Breast epithelium (tissue), 4 donors: ENCODE measurements around the gene CBFA2T3. TPM values are rescaled to one million over a fixed set of nuclear protein-coding genes. Genes with fewer than 3 reads are reported as not detected.

Source experiments
- DNase-seq, 2 donors: peaks; one replicate each; pipeline ENCODE4 v3.0.0-alpha.2; 2019; ENCODE audit warnings: low spot score in 2 of 2
- H3K27ac ChIP-seq, 2 donors: fragments of 200-600 bp; sonication (generic) in 1 of 2; one replicate each; pipeline ENCODE4 v1.5.1; 2016 to 2019; ENCODE audit warnings: mild to moderate bottlenecking in 1 of 2
- H3K27me3 ChIP-seq, 2 donors: fragments of 200-600 bp; sonication (generic) in 1 of 2; one replicate each; pipeline versions ENCODE4 v1.5.1 to v1.6.0; 2017 to 2019; ENCODE audit warnings: control low read depth in 1 of 2, mild to moderate bottlenecking in 1 of 2
- H3K36me3 ChIP-seq: fragments of 200-600 bp; one replicate; pipeline ENCODE4 v1.5.1; 2019
- H3K4me1 ChIP-seq, 2 donors: fragments of 200-600 bp; sonication (generic); one replicate each; pipeline ENCODE4 v1.5.1; 2016 to 2019; ENCODE audit warnings: control low read depth in 1 of 2
- H3K4me3 ChIP-seq, 3 donors: fragments of 200-600 bp; sonication (generic); 1 replicate in 2 of 3; 2 replicates in 1 of 3; pipeline ENCODE4 v1.5.1; 2016 to 2019; ENCODE audit warnings: mild to moderate bottlenecking in 3 of 3, moderate library complexity in 2 of 3
- H3K9me3 ChIP-seq, 2 donors: fragments of 200-600 bp; sonication (generic) in 1 of 2; one replicate each; pipeline ENCODE4 v1.5.1; 2016 to 2019; ENCODE audit warnings: control low read depth in 1 of 2
- POLR2A ChIP-seq: fragments of 450-650 bp; IDR thresholded peaks from one replicate; pipeline ENCODE4 v1.6.1; 2016; ENCODE audit warnings: antibody characterized with exemption, mild to moderate bottlenecking, moderate library complexity
- POLR2AphosphoS5 ChIP-seq, 3 donors: sonication (generic); formaldehyde crosslinking; IDR thresholded peaks; one replicate each; pipeline ENCODE4 v1.6.1; 2017; ENCODE audit warnings: antibody characterized with exemption in 3 of 3
- intact Hi-C: fragments of 100-400 bp; cut with DNase I; formaldehyde crosslinking; loops from one replicate; pipeline ENCODE4 v1.15.1; 2023; ENCODE audit warnings: low total_unique reads
- total RNA-seq, 3 donors: library from RNA; depleted of rRNA; stranded (reverse); fragments of >200 nt; gene quantifications; one replicate each; pipeline ENCODE4 v1.1.0, GENCODE V29; 2016
- TF ChIP-seq, protein P1 (sequence below), 3 donors: fragments of 450-650 bp; IDR thresholded peaks; one replicate each; pipeline ENCODE4 v1.5.1; 2016 to 2017; ENCODE audit warnings: antibody characterized with exemption in 3 of 3, mild to moderate bottlenecking in 3 of 3, moderate library complexity in 3 of 3

The CBFA2T3 gene
- total RNA-seq, 3 donors from 2014 or later = 0.64 to 2.3 (median 0.88) TPM

DNA sequence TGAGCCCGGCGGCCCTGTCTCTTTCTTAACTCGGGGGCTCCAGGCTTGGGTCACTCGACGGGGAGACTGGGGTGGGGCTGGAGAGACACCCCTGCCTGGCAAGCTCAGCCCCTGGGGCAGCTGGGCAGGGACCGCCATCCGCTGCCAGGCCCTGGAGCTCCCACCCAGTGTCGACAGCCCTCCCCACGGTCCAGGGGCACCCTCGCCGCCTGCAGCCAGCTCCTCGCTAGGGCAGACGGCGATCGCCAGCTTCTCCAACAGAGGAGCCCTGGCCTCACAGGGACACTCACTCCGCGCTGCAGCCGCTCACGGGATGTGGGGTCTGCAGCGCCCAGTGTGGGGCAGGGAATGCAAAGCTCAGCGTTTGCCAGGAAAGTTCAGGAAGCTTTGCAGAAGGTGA lies 149.3 kb downstream of the CBFA2T3 start:
- Histone ChIP-seq H3K4me3 (no peak overlapping the region), H3K27ac (no peak overlapping the region), H3K4me1 (no peaks in the 10 kb centered on the region), H3K9me3 (no peaks in the 10 kb centered on the region), H3K36me3 (no peaks in the 10 kb centered on the region), H3K27me3 (no peaks in the 10 kb centered on the region)
- DNase-seq = no peak
- intact Hi-C loops = no loop called here
- TF ChIP-seq, protein P1, sequence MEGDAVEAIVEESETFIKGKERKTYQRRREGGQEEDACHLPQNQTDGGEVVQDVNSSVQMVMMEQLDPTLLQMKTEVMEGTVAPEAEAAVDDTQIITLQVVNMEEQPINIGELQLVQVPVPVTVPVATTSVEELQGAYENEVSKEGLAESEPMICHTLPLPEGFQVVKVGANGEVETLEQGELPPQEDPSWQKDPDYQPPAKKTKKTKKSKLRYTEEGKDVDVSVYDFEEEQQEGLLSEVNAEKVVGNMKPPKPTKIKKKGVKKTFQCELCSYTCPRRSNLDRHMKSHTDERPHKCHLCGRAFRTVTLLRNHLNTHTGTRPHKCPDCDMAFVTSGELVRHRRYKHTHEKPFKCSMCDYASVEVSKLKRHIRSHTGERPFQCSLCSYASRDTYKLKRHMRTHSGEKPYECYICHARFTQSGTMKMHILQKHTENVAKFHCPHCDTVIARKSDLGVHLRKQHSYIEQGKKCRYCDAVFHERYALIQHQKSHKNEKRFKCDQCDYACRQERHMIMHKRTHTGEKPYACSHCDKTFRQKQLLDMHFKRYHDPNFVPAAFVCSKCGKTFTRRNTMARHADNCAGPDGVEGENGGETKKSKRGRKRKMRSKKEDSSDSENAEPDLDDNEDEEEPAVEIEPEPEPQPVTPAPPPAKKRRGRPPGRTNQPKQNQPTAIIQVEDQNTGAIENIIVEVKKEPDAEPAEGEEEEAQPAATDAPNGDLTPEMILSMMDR (IDR thresholded peaks at IDR 0.05) = no peak
- TF ChIP-seq POLR2AphosphoS5 (IDR thresholded peaks at IDR 0.05) (no peak), POLR2A (no peak)

DNA sequence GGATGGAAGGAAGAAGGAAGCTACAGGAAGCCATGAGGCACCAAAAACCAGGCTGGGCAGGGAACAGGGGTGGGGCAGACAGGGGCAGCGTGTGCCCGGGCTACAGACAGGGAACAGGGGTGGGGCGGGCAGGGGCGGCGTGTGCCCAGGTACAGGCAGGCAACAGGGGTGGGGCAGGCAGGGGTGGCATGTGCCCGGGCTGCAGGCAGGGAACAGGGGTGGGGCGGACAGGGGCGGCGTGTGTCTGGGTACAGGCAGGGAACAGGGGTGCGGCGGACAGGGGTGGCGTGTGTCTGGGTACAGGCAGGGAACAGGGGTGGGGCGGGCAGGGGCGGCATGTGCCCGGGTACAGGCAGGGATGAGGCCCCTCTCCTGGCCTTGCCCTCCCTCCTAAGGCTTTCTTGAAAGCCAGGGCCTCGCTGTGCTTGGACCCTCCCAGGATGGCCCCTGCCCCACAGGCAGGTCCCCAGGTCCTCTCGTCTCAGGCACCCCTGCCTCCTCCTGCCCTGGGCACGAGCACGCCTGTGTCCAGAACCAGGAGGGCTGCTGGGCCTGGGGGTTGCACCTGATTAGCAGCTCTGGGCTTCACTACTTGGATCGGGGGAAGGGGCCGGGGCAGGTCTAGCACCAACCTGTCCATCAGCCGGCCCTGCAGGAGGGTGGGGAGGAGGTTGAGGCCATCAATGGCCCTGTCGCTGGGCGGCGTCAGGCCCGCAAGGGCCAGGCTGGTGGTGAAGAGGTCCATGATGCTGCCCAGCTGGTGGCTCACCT lies 150.8 kb downstream of the CBFA2T3 start:
- no peaks in the 10 kb centered on the region for H3K36me3 ChIP-seq
- intact Hi-C loops = no loop called here

DNA sequence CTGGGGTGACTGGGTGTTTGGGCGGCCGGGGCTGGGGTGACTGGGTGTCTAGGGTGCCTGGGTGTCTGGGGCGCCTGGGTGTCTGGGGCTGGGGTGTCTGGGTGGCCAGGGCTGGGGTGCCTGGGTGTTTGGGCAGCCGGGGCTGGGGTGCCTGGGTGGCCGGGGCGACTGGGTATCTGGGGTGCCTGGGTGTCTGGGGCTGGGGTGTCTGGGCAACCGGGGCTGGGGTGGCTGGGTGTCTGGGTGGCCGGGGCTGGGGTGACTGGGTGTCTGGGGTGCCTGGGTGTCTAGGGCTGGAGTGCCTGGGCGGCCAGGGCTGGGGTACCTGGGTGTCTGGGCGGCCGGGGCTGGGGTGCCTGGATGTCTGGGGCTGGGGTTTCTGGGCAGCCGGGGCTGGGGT lies 151.9 kb downstream of the CBFA2T3 start:
- Histone ChIP-seq H3K9me3 (no peaks in the 10 kb centered on the region), H3K4me3 (no peak overlapping the region), H3K4me1 (no peaks in the 10 kb centered on the region), H3K27ac (no peak overlapping the region), H3K27me3 (no peaks in the 10 kb centered on the region), H3K36me3 (no peaks in the 10 kb centered on the region)
- intact Hi-C loops = no loop called here
- TF ChIP-seq, protein P1 (IDR thresholded peaks at IDR 0.05) = no peak
- TF ChIP-seq POLR2AphosphoS5 (IDR thresholded peaks at IDR 0.05) (no peak), POLR2A (no peak)
- DNase-seq = no peak

More for the DNA sequence above, 150.8 kb downstream of the CBFA2T3 start:
- Histone ChIP-seq H3K27ac (no peak overlapping the region), H3K9me3 (no peaks in the 10 kb centered on the region), H3K4me1 (no peaks in the 10 kb centered on the region), H3K4me3 (no peak overlapping the region), H3K27me3 (no peaks in the 10 kb centered on the region)
- DNase-seq = no peak
- no peak for TF ChIP-seq POLR2A
- TF ChIP-seq, protein P1 (IDR thresholded peaks at IDR 0.05) = no peak
- TF ChIP-seq POLR2AphosphoS5 (IDR thresholded peaks at IDR 0.05) = no peak

Other genes with a start within 250 kb of the CBFA2T3 start
- gene PIEZO1, start 192.0 kb downstream of the CBFA2T3 start, total RNA-seq = 100 to 1,000 TPM in 2 of 3 donors, 10 to 100 TPM in 1; 90.7 to 181 (median 135) TPM
- 1 to 10 TPM; 1.3 to 3.3 (median 3.2) TPM for gene CDT1, start 173.4 kb downstream of the CBFA2T3 start, total RNA-seq
- 100 to 1,000 TPM in 2 of 3 donors, 10 to 100 TPM in 1; 93.8 to 152 (median 126) TPM for gene APRT, start 165.3 kb downstream of the CBFA2T3 start, total RNA-seq
- gene GALNS, start 120.3 kb downstream of the CBFA2T3 start, total RNA-seq = 10 to 100 TPM; 16.2 to 29.5 (median 17.9) TPM
- 10 to 100 TPM; 32.1 to 37.8 (median 34.4) TPM for gene TRAPPC2L, start 120.1 kb downstream of the CBFA2T3 start, total RNA-seq
- gene PABPN1L, start 110.5 kb downstream of the CBFA2T3 start, total RNA-seq = not detected
- 10 to 100 TPM; 20.8 to 42.3 (median 40.4) TPM for gene ACSF3, start 116.6 kb upstream of the CBFA2T3 start, total RNA-seq
- gene CDH15, start 194.5 kb upstream of the CBFA2T3 start, total RNA-seq = not detected
- gene SLC22A31, start 223.3 kb upstream of the CBFA2T3 start, total RNA-seq = not detected
- 10 to 100 TPM; 10.1 to 20.9 (median 12.5) TPM for gene ZNF778, start 240.5 kb upstream of the CBFA2T3 start, total RNA-seq